Suprapubic skin (tissue), 4 donors: ENCODE measurements around the gene DPH7.

Experiments
- CTCF ChIP-seq, 2 donors: fragments of 200-600 bp in 1 of 2; fragments of 450-650 bp in 1 of 2; sonication (generic) in 1 of 2; IDR thresholded peaks; one replicate each; pipeline ENCODE4 v1.5.1; 2016 to 2019; ENCODE audit warnings: antibody characterized with exemption in 2 of 2, mild to moderate bottlenecking in 1 of 2, moderate library complexity in 1 of 2
- EP300 ChIP-seq: sonication (generic); formaldehyde crosslinking; IDR thresholded peaks from one replicate; pipeline ENCODE4 v1.6.1; 2017; ENCODE audit warnings: antibody characterized with exemption
- POLR2A ChIP-seq, 2 donors: fragments of 450-650 bp; IDR thresholded peaks; one replicate each; pipeline ENCODE4 v1.6.1; 2017; ENCODE audit warnings: antibody characterized with exemption in 2 of 2, mild to moderate bottlenecking in 2 of 2, moderate library complexity in 2 of 2
- POLR2AphosphoS5 ChIP-seq, 3 donors: sonication (generic); formaldehyde crosslinking; IDR thresholded peaks; one replicate each; pipeline ENCODE4 v1.6.1; 2017; ENCODE audit warnings: antibody characterized with exemption in 3 of 3

GRCh38 chr9:137543237-137543963, 35.3 kb downstream of the DPH7 start:
- no peak for TF ChIP-seq CTCF (IDR thresholded peaks at IDR 0.05)
- no peak for TF ChIP-seq POLR2A (IDR thresholded peaks at IDR 0.05)
- no peak for TF ChIP-seq EP300
- no peak for TF ChIP-seq POLR2AphosphoS5 (IDR thresholded peaks at IDR 0.05)
